ENCODE results near the gene PRPF40A. TPM values are rescaled to one million over a fixed set of nuclear protein-coding genes. Genes with fewer than 3 reads are reported as not detected.

PRPF40A gene
- total and polyA plus RNA-seq, 5 donors from 2014 or later: 115 to 142 (median 118) TPM

- Histone ChIP-seq H3K27ac (ENCODE audit: insufficient read depth, low read length, poor library complexity, severe bottlenecking) (no peak overlapping the region), H3K27me3 (ENCODE audit: control insufficient read depth, insufficient read depth, low read length) (no peaks in the 10 kb centered on the region), H3K36me3 (ENCODE audit: control insufficient read depth, insufficient read depth, low read length) (no peaks in the 10 kb centered on the region), H3K4me3 (ENCODE audit: low read depth, low read length) (no peak overlapping the region), H3K9me3 (ENCODE audit: control insufficient read depth in 2 of 2, low read length in 2 of 2) (no peaks in the 10 kb centered on the region), H3K4me1 (ENCODE audit: control insufficient read depth, insufficient read depth, low read length, poor library complexity, severe bottlenecking) (no peaks in the 10 kb centered on the region)
- Mint-ChIP-seq H3K4me1 (peaks cover 0 to 4% (median 0%) of the 10 kb centered on the region in 4 donors), H3K9me3 (no peaks in the 10 kb centered on the region), H3K27ac (no peak overlapping the region), H3K27me3 (peaks cover 4% of the 10 kb centered on the region), H3K36me3 (no peaks in the 10 kb centered on the region), H3K4me3 (no peak overlapping the region)
- ATAC-seq (ENCODE audit: low read depth in 2 of 2) (no peak), DNase-seq (no peak)
Observed at GRCh38 chr2:152603166-152603565, 114.1 kb downstream of the PRPF40A start.

GRCh38 chr2:152602750-152603149 is 114.5 kb downstream of the PRPF40A start:
- Mint-ChIP-seq H3K9me3 (no peaks in the 10 kb centered on the region), H3K4me1 (peaks cover 0 to 4% (median 0%) of the 10 kb centered on the region in 4 donors), H3K4me3 (no peak overlapping the region), H3K27ac (no peak overlapping the region), H3K27me3 (peaks cover 4% of the 10 kb centered on the region), H3K36me3 (no peaks in the 10 kb centered on the region)
- no peak overlapping the region for H3K4me3 ChIP-seq (ENCODE audit: low read depth, low read length)
- H3K27me3 ChIP-seq (ENCODE audit: control insufficient read depth, insufficient read depth, low read length): no peaks in the 10 kb centered on the region
- H3K36me3 ChIP-seq (ENCODE audit: control insufficient read depth, insufficient read depth, low read length): no peaks in the 10 kb centered on the region
- ATAC-seq (ENCODE audit: low read depth in 2 of 2) (no peak), DNase-seq (no peak)
- no peaks in the 10 kb centered on the region for H3K9me3 ChIP-seq (ENCODE audit: control insufficient read depth in 2 of 2, low read length in 2 of 2)
- H3K27ac ChIP-seq (ENCODE audit: insufficient read depth, low read length, poor library complexity, severe bottlenecking): no peak overlapping the region
- H3K4me1 ChIP-seq (ENCODE audit: control insufficient read depth, insufficient read depth, low read length, poor library complexity, severe bottlenecking): no peaks in the 10 kb centered on the region

Other genes starting within 250 kb of the PRPF40A start
- 19.9 TPM for gene ARL6IP6, start 1.2 kb upstream of the PRPF40A start, total RNA-seq
- gene ARL6IP6, start 1.2 kb upstream of the PRPF40A start, polyA plus RNA-seq: 10 to 100 TPM; 32.9 to 41.4 (median 35.7) TPM

Measured in CD4-positive, CD25-positive, alpha-beta regulatory T cell (primary cell).